SU-DHL-6 (cell line): Measurements from ENCODE around the gene CENPB.
A peak's percentile ranks its signal among the peaks of the same experiment; 100 is the strongest.

Experiments
- H2AFZ ChIP-seq: fragments of 200-600 bp; sonication (generic); 2 replicates; pipeline ENCODE4 v1.6.1; 2014; ENCODE audit warnings: low read depth, mild to moderate bottlenecking, moderate library complexity, mixed read lengths, antibody characterized with exemption, low read length; ENCODE audit not compliant: severe bottlenecking
- H3F3A ChIP-seq: fragments of 200-600 bp; shearing (Covaris generic); 2 replicates; pipeline ENCODE4 v1.6.0; 2016; ENCODE audit warnings: antibody characterized with exemption, mild to moderate bottlenecking; ENCODE audit not compliant: insufficient read depth
- H3K27ac ChIP-seq: fragments of 200-600 bp; sonication (generic); 2 replicates; pipeline ENCODE4 v1.5.1; 2016; ENCODE audit warnings: low read depth, mild to moderate bottlenecking, low read length, moderate library complexity, mixed read lengths
- H3K27me3 ChIP-seq: fragments of 200-600 bp; sonication (generic), shearing (Covaris generic); 2 replicates; pipeline ENCODE4 v1.6.0; 2014; ENCODE audit warnings: mild to moderate bottlenecking, low read length
- H3K36me3 ChIP-seq: fragments of 200-600 bp; sonication (generic); 2 replicates; pipeline ENCODE4 v1.6.1; 2014; ENCODE audit warnings: mild to moderate bottlenecking, low read length, mixed read lengths
- H3K4me2 ChIP-seq: fragments of 300-600, 200-600 bp; shearing (Covaris generic), sonication (generic); 2 replicates; pipeline ENCODE4 v1.6.0; 2014; ENCODE audit warnings: low read length, low read depth, mild to moderate bottlenecking; ENCODE audit not compliant: poor library complexity, severe bottlenecking
- H3K4me3 ChIP-seq: fragments of 200-600 bp; sonication (generic); 2 replicates; pipeline ENCODE4 v1.5.1; 2014; ENCODE audit warnings: antibody characterized with exemption, low read length, mild to moderate bottlenecking, mixed read lengths; ENCODE audit not compliant: insufficient read depth, poor library complexity, severe bottlenecking
- H3K79me2 ChIP-seq: fragments of 200-600 bp; sonication (generic); 2 replicates; pipeline ENCODE4 v1.6.1; 2014; ENCODE audit warnings: mild to moderate bottlenecking, low read length, moderate library complexity; ENCODE audit not compliant: insufficient read depth
- H3K9ac ChIP-seq: fragments of 200-600 bp; sonication (generic); 2 replicates; pipeline ENCODE4 v1.7.0; 2014; ENCODE audit warnings: mild to moderate bottlenecking, low read length
- H3K9me2 ChIP-seq: fragments of 200-600 bp; sonication (generic); replicated peaks from 2 replicates; pipeline ENCODE4 v1.6.1; 2014; ENCODE audit warnings: low read length; ENCODE audit not compliant: insufficient read depth
- H3K9me3 ChIP-seq: fragments of 200-600 bp; sonication (generic); 2 replicates; pipeline ENCODE4 v1.6.1; 2014; ENCODE audit warnings: low read length, mixed read lengths; ENCODE audit not compliant: insufficient read depth
- H4K20me1 ChIP-seq: fragments of 200-600 bp; sonication (generic); 2 replicates; pipeline ENCODE4 v1.6.1; 2014; ENCODE audit warnings: low read depth, mild to moderate bottlenecking, antibody characterized with exemption, low read length, moderate library complexity, mixed read lengths
- EZH2phosphoT487 ChIP-seq: fragments of 200-600 bp; sonication (generic), shearing (Covaris generic); conservative IDR thresholded peaks from 2 replicates; pipeline ENCODE4 v1.6.1; 2018; ENCODE audit warnings: mild to moderate bottlenecking, antibody characterized with exemption, low read length, moderate library complexity, mixed read lengths
- TF ChIP-seq, protein P1 (sequence below): fragments of 200-600 bp; sonication (generic); IDR thresholded peaks from one replicate; pipeline ENCODE4 v1.5.1; 2017; ENCODE audit warnings: antibody characterized with exemption, mild to moderate bottlenecking, low read length, moderate library complexity; ENCODE audit not compliant: insufficient read depth, poor library complexity, severe bottlenecking

CENPB gene

GRCh38 chr20:3821996-3822395, 35.5 kb upstream of the CENPB start:
- TF ChIP-seq, protein P1, sequence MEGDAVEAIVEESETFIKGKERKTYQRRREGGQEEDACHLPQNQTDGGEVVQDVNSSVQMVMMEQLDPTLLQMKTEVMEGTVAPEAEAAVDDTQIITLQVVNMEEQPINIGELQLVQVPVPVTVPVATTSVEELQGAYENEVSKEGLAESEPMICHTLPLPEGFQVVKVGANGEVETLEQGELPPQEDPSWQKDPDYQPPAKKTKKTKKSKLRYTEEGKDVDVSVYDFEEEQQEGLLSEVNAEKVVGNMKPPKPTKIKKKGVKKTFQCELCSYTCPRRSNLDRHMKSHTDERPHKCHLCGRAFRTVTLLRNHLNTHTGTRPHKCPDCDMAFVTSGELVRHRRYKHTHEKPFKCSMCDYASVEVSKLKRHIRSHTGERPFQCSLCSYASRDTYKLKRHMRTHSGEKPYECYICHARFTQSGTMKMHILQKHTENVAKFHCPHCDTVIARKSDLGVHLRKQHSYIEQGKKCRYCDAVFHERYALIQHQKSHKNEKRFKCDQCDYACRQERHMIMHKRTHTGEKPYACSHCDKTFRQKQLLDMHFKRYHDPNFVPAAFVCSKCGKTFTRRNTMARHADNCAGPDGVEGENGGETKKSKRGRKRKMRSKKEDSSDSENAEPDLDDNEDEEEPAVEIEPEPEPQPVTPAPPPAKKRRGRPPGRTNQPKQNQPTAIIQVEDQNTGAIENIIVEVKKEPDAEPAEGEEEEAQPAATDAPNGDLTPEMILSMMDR, result no peak
- TF ChIP-seq EZH2phosphoT487, result no peak
- Histone ChIP-seq H3K27me3 (no peaks in the 10 kb centered on the region), H3K4me3 (no peak overlapping the region)

DNA sequence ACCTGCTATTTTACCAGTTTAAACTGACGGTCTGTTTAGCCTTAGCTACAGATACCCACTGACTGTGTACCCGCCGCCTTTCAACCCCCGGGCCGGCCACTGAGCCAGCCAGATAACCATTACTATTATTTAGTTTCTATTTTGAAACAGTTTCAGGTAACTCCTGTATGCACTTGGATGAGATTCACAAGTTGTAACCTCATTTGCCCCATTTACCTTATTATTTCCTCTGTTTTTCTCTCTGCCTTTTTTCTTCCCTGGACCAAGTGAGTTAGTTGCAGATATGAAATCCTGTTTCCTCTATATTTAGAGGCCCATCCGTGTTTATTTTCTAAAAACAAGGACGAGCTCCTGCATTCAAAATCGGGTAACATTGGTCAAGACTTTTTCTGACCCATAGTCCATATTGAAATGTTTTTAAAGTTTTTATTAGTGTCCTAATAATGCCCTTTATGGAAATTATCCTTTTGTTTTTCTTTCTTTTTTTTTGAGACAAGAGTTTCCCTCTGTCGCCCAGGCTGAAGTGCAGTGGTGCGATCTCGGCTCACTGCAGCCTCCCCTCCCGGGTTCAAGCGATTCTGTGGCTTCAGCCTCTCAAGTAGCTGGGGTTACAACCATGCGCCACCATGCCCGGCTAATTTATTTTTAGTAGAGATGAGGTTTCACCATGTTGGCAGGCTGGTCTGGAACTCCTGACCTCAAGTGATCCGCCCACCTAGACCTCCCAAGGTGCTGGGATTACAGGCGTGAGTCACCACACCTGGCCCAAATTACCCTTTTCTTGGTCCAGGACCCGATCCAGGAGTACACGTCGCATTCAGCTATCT, 34.6 kb upstream of the CENPB start:
- H2AFZ ChIP-seq, result peak overlapping the region; percentile 87
- H3K9ac ChIP-seq, result peak overlapping the region; percentile 76
- peak overlapping the region; percentile 80 for H3K27ac ChIP-seq

More at GRCh38 chr20:3821996-3822395, 35.5 kb upstream of the CENPB start:
- Histone ChIP-seq H2AFZ (no peak overlapping the region), H3K27ac (no peak overlapping the region), H3K79me2 (peaks cover 8% of the 10 kb centered on the region; the same call in 1 of the 2 replicates), H4K20me1 (no peaks in the 10 kb centered on the region), H3K4me2 (no peak overlapping the region), H3K36me3 (no peaks in the 10 kb centered on the region), H3K9ac (no peak overlapping the region), H3K9me2 (no peaks in the 10 kb centered on the region), H3K9me3 (no peaks in the 10 kb centered on the region), H3F3A (peaks cover 5% of the 10 kb centered on the region; the same call in 1 of the 2 replicates)

GRCh38 chr20:3820048-3820900, 33.7 kb upstream of the CENPB start, which contains the start of gene AP5S1:
TSS of gene AP5S1 (plus strand) at chr20:3820547. CDS start at chr20:3822118, 1,571 bp downstream.
- H2AFZ ChIP-seq, result peak within 1 kb of the TSS; percentile 87

More for the DNA sequence above, 34.6 kb upstream of the CENPB start:
- H3K79me2 ChIP-seq, result peaks cover 8% of the 10 kb centered on the region; the same call in 1 of the 2 replicates
- H3K4me2 ChIP-seq, result peak overlapping the region; percentile 96
- peak overlapping the region; percentile 74 for H3K4me3 ChIP-seq
- H3K9me2 ChIP-seq, result no peaks in the 10 kb centered on the region
- TF ChIP-seq, protein P1, result no peak
- no peak for TF ChIP-seq EZH2phosphoT487
- H3K36me3 ChIP-seq, result no peaks in the 10 kb centered on the region
- H4K20me1 ChIP-seq, result no peaks in the 10 kb centered on the region
- H3F3A ChIP-seq, result peaks cover 5% of the 10 kb centered on the region; the same call in 1 of the 2 replicates
- no peaks in the 10 kb centered on the region for H3K27me3 ChIP-seq
- H3K9me3 ChIP-seq, result no peaks in the 10 kb centered on the region

More at GRCh38 chr20:3820048-3820900, 33.7 kb upstream of the CENPB start, which contains the start of gene AP5S1:
- Histone ChIP-seq H3K27me3 (no peaks in the 10 kb centered on the region), H4K20me1 (no peaks in the 10 kb centered on the region), H3F3A (peaks cover 5% of the 10 kb centered on the region; the same call in 1 of the 2 replicates), H3K79me2 (peaks cover 8% of the 10 kb centered on the region; the same call in 1 of the 2 replicates), H3K9me3 (no peaks in the 10 kb centered on the region), H3K4me2 (peak within 1 kb of the TSS; percentile 96), H3K27ac (peak within 1 kb of the TSS; percentile 80), H3K36me3 (no peaks in the 10 kb centered on the region), H3K9me2 (no peaks in the 10 kb centered on the region), H3K4me3 (peak within 1 kb of the TSS; percentile 74), H3K9ac (peak within 1 kb of the TSS; percentile 76)
- TF ChIP-seq, protein P1, result peak; percentile 96
- no peak for TF ChIP-seq EZH2phosphoT487
